HEK293 (cell line): Measurements from ENCODE around the gene BICD1.
A peak's percentile ranks its signal among the peaks of the same experiment; 100 is the strongest.

Experiments
- EGR2 ChIP-seq: fragments of 450-650 bp; formaldehyde crosslinking; IDR thresholded peaks from 2 replicates; pipeline ENCODE4 v1.5.1; 2016; ENCODE audit warnings: low read depth, missing biosample characterization, missing genetic modification characterization
- GFI1B ChIP-seq: fragments of 450-650 bp; formaldehyde crosslinking; IDR thresholded peaks from 2 replicates; pipeline ENCODE4 v1.5.1; 2016; ENCODE audit warnings: missing biosample characterization, missing genetic modification characterization
- HOXA7 ChIP-seq: sonication (generic); formaldehyde crosslinking; IDR thresholded peaks from 2 replicates; pipeline ENCODE4 v1.8.1; 2022; ENCODE audit warnings: missing genetic modification reagents, borderline replicate concordance
- KLF9 ChIP-seq: fragments of 450-650 bp; formaldehyde crosslinking; IDR thresholded peaks from 2 replicates; pipeline ENCODE4 v1.5.1; 2016; ENCODE audit warnings: missing biosample characterization, missing genetic modification characterization, low read depth
- SALL2 ChIP-seq: fragments of 450-650 bp; formaldehyde crosslinking; IDR thresholded peaks from 2 replicates; pipeline ENCODE4 v1.5.0; 2017; ENCODE audit warnings: missing biosample characterization, mild to moderate bottlenecking, missing genetic modification characterization, borderline replicate concordance
- SP7 ChIP-seq: fragments of 450-650 bp; formaldehyde crosslinking; IDR thresholded peaks from 2 replicates; pipeline ENCODE4 v1.5.1; 2016; ENCODE audit warnings: missing biosample characterization, missing genetic modification characterization
- TRIM28 ChIP-seq: IDR thresholded peaks from 2 replicates; pipeline ENCODE4 v1.6.1; 2011; ENCODE audit warnings: low read length, control low read depth, borderline replicate concordance
- YY2 ChIP-seq: fragments of 450-650 bp; formaldehyde crosslinking; IDR thresholded peaks from 2 replicates; pipeline ENCODE4 v1.5.1; 2016; ENCODE audit warnings: missing biosample characterization, missing genetic modification characterization
- ZBTB1 ChIP-seq: fragments of 450-650 bp; formaldehyde crosslinking; IDR thresholded peaks from 2 replicates; pipeline ENCODE4 v1.5.1; 2016; ENCODE audit warnings: missing biosample characterization, missing genetic modification characterization
- ZNF211 ChIP-seq: fragments of 450-650 bp; formaldehyde crosslinking; IDR thresholded peaks from 2 replicates; pipeline ENCODE4 v1.5.1; 2016; ENCODE audit warnings: low read depth, missing biosample characterization, missing genetic modification characterization
- ZNF266 ChIP-seq: fragments of 450-650 bp; formaldehyde crosslinking; IDR thresholded peaks from 2 replicates; pipeline ENCODE4 v1.5.1; 2016; ENCODE audit warnings: missing biosample characterization, missing genetic modification characterization, low read depth
- ZNF366 ChIP-seq: fragments of 450-650 bp; formaldehyde crosslinking; conservative IDR thresholded peaks from 2 replicates; pipeline ENCODE4 v1.5.1; 2016; ENCODE audit warnings: missing biosample characterization, missing genetic modification characterization
- ZNF404 ChIP-seq: fragments of 450-650 bp; formaldehyde crosslinking; IDR thresholded peaks from 2 replicates; pipeline ENCODE4 v1.5.1; 2017; ENCODE audit warnings: missing biosample characterization, missing genetic modification characterization
- ZNF501 ChIP-seq: fragments of 450-650 bp; formaldehyde crosslinking; IDR thresholded peaks from 2 replicates; pipeline ENCODE4 v1.5.1; 2016; ENCODE audit warnings: missing biosample characterization, missing genetic modification characterization
- ZNF514 ChIP-seq: fragments of 450-650 bp; formaldehyde crosslinking; IDR thresholded peaks from 2 replicates; pipeline ENCODE4 v1.5.1; 2016; ENCODE audit warnings: missing biosample characterization, missing genetic modification characterization
- ZNF530 ChIP-seq: fragments of 450-650 bp; formaldehyde crosslinking; IDR thresholded peaks from 2 replicates; pipeline ENCODE4 v1.5.1; 2016; ENCODE audit warnings: low read depth, missing biosample characterization, missing genetic modification characterization
- ZNF544 ChIP-seq: fragments of 450-650 bp; formaldehyde crosslinking; IDR thresholded peaks from 2 replicates; pipeline ENCODE4 v1.5.0; 2017; ENCODE audit warnings: missing biosample characterization, missing genetic modification characterization
- ZNF561 ChIP-seq: fragments of 450-650 bp; IDR thresholded peaks from 2 replicates; pipeline ENCODE4 v1.5.1; 2018; ENCODE audit warnings: missing biosample characterization, missing genetic modification characterization, borderline replicate concordance
- ZNF610 ChIP-seq: fragments of 450-650 bp; formaldehyde crosslinking; IDR thresholded peaks from 2 replicates; pipeline ENCODE4 v1.5.1; 2016; ENCODE audit warnings: missing biosample characterization, missing genetic modification characterization, borderline replicate concordance
- ZNF626 ChIP-seq: fragments of 450-650 bp; sonication (Bioruptor Pico); formaldehyde crosslinking; IDR thresholded peaks from 2 replicates; pipeline ENCODE4 v1.5.1; 2018; ENCODE audit warnings: missing biosample characterization, missing genetic modification characterization, inconsistent platforms
- ZNF629 ChIP-seq: fragments of 450-650 bp; formaldehyde crosslinking; IDR thresholded peaks from 2 replicates; pipeline ENCODE4 v1.5.1; 2017; ENCODE audit warnings: missing biosample characterization, missing genetic modification characterization
- TF ChIP-seq, protein P1 (sequence below): fragments of 450-650 bp; formaldehyde crosslinking; IDR thresholded peaks from 2 replicates; pipeline ENCODE4 v1.5.1; 2016; ENCODE audit warnings: missing biosample characterization, missing genetic modification characterization
- TF ChIP-seq, protein P2 (sequence below): fragments of 450-650 bp; formaldehyde crosslinking; IDR thresholded peaks from 2 replicates; pipeline ENCODE4 v1.5.1; 2016; ENCODE audit warnings: missing biosample characterization, missing genetic modification characterization
- TF ChIP-seq, protein P3 (sequence below): fragments of 450-650 bp; formaldehyde crosslinking; IDR thresholded peaks from 2 replicates; pipeline ENCODE4 v1.5.1; 2016; ENCODE audit warnings: missing biosample characterization, missing genetic modification characterization
- TF ChIP-seq, protein P4 (sequence below): fragments of 450-650 bp; formaldehyde crosslinking; IDR thresholded peaks from 2 replicates; pipeline ENCODE4 v1.5.1; 2016; ENCODE audit warnings: missing biosample characterization, missing genetic modification characterization
- TF ChIP-seq, protein P5 (sequence below): fragments of 450-650 bp; formaldehyde crosslinking; IDR thresholded peaks from 2 replicates; pipeline ENCODE4 v1.5.0; 2017; ENCODE audit warnings: missing biosample characterization, missing genetic modification characterization, borderline replicate concordance

The BICD1 gene

DNA sequence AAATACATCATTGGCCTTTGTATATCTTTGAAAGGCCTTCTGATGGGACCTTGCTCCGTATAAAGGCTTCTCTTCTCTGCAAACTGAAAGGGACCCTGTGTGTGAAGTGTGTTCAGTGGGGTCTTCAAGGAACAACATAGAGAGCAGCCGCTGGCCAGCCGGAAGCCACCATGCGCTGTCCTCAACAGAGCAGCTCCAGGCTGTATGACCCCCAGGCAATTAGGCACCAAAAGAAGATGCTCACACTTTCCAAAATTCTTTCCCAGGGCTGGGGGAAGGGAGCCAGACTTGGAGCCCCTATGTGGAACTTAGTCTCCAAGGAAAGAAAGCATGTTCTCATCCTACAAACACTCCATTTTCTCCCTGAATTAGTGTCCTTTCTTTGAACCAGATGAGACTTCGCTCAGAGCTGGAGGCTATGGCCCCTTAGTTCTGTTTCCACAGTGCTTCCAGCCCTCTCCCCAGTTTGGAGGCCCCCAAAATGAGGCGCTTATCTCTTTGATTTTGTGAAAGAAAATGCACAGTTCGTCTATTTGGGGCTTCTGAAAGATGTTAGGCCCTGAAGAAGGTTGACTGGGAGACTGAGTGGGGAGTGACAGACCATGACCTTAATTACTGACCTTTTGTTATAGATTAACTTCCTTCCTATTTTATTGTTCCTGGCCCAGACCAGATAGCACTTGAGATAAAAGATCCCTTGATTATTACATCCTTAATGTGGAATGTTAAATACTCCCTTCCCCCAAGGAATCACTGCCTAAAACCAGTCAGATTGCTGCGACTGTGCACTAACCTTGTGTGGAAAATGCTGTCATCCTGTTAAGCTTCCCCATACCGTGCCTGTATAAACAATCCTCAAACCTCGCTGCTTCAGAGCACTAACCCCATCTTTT is 164.4 kb downstream of the BICD1 start (continued):
- TF ChIP-seq, protein P1, sequence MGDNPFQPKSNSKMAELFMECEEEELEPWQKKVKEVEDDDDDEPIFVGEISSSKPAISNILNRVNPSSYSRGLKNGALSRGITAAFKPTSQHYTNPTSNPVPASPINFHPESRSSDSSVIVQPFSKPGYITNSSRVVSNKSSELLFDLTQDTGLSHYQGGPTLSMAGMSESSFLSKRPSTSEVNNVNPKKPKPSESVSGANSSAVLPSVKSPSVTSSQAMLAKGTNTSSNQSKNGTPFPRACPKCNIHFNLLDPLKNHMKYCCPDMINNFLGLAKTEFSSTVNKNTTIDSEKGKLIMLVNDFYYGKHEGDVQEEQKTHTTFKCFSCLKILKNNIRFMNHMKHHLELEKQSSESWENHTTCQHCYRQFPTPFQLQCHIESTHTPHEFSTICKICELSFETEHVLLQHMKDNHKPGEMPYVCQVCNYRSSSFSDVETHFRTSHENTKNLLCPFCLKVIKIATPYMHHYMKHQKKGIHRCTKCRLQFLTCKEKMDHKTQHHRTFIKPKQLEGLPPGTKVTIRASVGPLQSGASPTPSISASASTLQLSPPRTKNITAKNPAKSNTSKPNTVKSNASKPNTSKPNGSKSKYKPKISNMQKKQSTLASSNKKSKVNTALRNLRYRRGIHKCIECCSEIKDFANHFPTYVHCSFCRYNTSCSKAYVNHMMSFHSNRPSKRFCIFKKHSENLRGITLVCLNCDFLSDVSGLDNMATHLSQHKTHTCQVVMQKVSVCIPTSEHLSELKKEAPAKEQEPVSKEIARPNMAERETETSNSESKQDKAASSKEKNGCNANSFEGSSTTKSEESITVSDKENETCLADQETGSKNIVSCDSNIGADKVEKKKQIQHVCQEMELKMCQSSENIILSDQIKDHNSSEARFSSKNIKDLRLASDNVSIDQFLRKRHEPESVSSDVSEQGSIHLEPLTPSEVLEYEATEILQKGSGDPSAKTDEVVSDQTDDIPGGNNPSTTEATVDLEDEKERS (tag by site-specific recombination) = no peak
- TF ChIP-seq, protein P2, sequence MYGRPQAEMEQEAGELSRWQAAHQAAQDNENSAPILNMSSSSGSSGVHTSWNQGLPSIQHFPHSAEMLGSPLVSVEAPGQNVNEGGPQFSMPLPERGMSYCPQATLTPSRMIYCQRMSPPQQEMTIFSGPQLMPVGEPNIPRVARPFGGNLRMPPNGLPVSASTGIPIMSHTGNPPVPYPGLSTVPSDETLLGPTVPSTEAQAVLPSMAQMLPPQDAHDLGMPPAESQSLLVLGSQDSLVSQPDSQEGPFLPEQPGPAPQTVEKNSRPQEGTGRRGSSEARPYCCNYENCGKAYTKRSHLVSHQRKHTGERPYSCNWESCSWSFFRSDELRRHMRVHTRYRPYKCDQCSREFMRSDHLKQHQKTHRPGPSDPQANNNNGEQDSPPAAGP (tag by site-specific recombination) = no peak
- TF ChIP-seq ZNF501 (tag by site-specific recombination) (no peak), ZNF514 (tag by site-specific recombination) (no peak), ZNF404 (tag by site-specific recombination) (no peak), KLF9 (tag by site-specific recombination) (no peak), HOXA7 (CRISPR knock-in tag) (no peak), ZNF610 (tag by site-specific recombination) (no peak), ZNF544 (tag by site-specific recombination) (no peak), ZNF211 (tag by site-specific recombination) (no peak), ZBTB1 (tag by site-specific recombination) (no peak), ZNF530 (no peak), YY2 (tag by site-specific recombination) (no peak), TRIM28 (peak; percentile 23; the same call in 1 of the 2 replicates), ZNF561 (no peak), SP7 (peak; percentile 45; the same call in 1 of the 2 replicates), GFI1B (tag by site-specific recombination) (peak; percentile 85), ZNF266 (tag by site-specific recombination) (no peak), EGR2 (no peak), ZNF626 (tag by site-specific recombination) (no peak), ZNF366 (tag by site-specific recombination) (0 out of 2 replicates have a peak, but pooled peaks have one; percentile 8), SALL2 (tag by site-specific recombination) (no peak), ZNF629 (tag by site-specific recombination) (peak; percentile 21; the same call in 1 of the 2 replicates)
- TF ChIP-seq, protein P3, sequence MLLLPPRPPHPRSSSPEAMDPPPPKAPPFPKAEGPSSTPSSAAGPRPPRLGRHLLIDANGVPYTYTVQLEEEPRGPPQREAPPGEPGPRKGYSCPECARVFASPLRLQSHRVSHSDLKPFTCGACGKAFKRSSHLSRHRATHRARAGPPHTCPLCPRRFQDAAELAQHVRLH (tag by site-specific recombination) = no peak
- TF ChIP-seq, protein P4, sequence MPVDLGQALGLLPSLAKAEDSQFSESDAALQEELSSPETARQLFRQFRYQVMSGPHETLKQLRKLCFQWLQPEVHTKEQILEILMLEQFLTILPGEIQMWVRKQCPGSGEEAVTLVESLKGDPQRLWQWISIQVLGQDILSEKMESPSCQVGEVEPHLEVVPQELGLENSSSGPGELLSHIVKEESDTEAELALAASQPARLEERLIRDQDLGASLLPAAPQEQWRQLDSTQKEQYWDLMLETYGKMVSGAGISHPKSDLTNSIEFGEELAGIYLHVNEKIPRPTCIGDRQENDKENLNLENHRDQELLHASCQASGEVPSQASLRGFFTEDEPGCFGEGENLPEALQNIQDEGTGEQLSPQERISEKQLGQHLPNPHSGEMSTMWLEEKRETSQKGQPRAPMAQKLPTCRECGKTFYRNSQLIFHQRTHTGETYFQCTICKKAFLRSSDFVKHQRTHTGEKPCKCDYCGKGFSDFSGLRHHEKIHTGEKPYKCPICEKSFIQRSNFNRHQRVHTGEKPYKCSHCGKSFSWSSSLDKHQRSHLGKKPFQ = no peak
- TF ChIP-seq, protein P5, sequence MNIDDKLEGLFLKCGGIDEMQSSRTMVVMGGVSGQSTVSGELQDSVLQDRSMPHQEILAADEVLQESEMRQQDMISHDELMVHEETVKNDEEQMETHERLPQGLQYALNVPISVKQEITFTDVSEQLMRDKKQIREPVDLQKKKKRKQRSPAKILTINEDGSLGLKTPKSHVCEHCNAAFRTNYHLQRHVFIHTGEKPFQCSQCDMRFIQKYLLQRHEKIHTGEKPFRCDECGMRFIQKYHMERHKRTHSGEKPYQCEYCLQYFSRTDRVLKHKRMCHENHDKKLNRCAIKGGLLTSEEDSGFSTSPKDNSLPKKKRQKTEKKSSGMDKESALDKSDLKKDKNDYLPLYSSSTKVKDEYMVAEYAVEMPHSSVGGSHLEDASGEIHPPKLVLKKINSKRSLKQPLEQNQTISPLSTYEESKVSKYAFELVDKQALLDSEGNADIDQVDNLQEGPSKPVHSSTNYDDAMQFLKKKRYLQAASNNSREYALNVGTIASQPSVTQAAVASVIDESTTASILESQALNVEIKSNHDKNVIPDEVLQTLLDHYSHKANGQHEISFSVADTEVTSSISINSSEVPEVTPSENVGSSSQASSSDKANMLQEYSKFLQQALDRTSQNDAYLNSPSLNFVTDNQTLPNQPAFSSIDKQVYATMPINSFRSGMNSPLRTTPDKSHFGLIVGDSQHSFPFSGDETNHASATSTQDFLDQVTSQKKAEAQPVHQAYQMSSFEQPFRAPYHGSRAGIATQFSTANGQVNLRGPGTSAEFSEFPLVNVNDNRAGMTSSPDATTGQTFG (tag by site-specific recombination) = no peak
